CD8-positive, alpha-beta memory T cell (primary cell): Measurements from ENCODE around the gene SLIRP. TPM values are rescaled to one million over a fixed set of nuclear protein-coding genes. Genes with fewer than 3 reads are reported as not detected.
A peak's percentile ranks its signal among the peaks of the same experiment; 100 is the strongest.

Experiments used
- CTCF ChIA-PET: fragments of 350-600 bp; sonication (Branson Sonifier 250); formaldehyde crosslinking; loops from one replicate; lab custom pipeline; 2021; ENCODE audit warnings: antibody characterized with exemption; lab: Charles Lee
- POLR2A ChIA-PET: fragments of 350-600 bp; sonication (Branson Sonifier 250); formaldehyde crosslinking; loops from one replicate; lab custom pipeline; 2021; ENCODE audit warnings: antibody characterized with exemption; lab: Charles Lee
- DNase-seq, 5 donors: peaks; one replicate each; pipeline versions ENCODE4 v3.0.0 to v3.0.0-alpha.2; 2020 to 2022; ENCODE audit warnings: mixed read lengths in 1 of 5
- H3K27ac ChIP-seq: one replicate; pipeline ENCODE4 v1.7.0; 2013; ENCODE audit warnings: low read depth, mild to moderate bottlenecking, low read length, moderate library complexity
- H3K27me3 ChIP-seq: 2 replicates; pipeline ENCODE4 v1.7.0; 2013; ENCODE audit warnings: low read length, mild to moderate bottlenecking; ENCODE audit not compliant: insufficient read depth, poor library complexity, severe bottlenecking
- H3K36me3 ChIP-seq: 2 replicates; pipeline ENCODE4 v1.7.0; 2013; ENCODE audit warnings: mild to moderate bottlenecking, low read length, moderate library complexity; ENCODE audit not compliant: insufficient read depth
- H3K4me1 ChIP-seq: 2 replicates; pipeline ENCODE4 v1.7.0; 2013; ENCODE audit warnings: mild to moderate bottlenecking, low read length, moderate library complexity; ENCODE audit not compliant: insufficient read depth
- H3K4me3 ChIP-seq: 2 replicates; pipeline ENCODE4 v1.7.0; 2013; ENCODE audit warnings: mild to moderate bottlenecking, low read length
- H3K9me3 ChIP-seq: 2 replicates; pipeline ENCODE4 v1.7.0; 2013; ENCODE audit warnings: mild to moderate bottlenecking, low read length
- H3K27ac Mint-ChIP-seq, 8 donors: one replicate each; pipeline ENCODE4 v1.8.0; 2020 to 2021; ENCODE audit warnings: mixed read lengths in 8 of 8, mild to moderate bottlenecking in 6 of 8, inconsistent platforms in 3 of 8, moderate library complexity in 3 of 8
- H3K27me3 Mint-ChIP-seq, 2 donors: one replicate each; pipeline ENCODE4 v1.8.0; 2020 to 2021; ENCODE audit warnings: mixed read lengths in 2 of 2, mild to moderate bottlenecking in 1 of 2, moderate library complexity in 1 of 2
- H3K36me3 Mint-ChIP-seq, 3 donors: one replicate each; pipeline ENCODE4 v1.8.0; 2020 to 2021; ENCODE audit warnings: mixed read lengths in 3 of 3, inconsistent platforms in 1 of 3, mild to moderate bottlenecking in 1 of 3
- H3K4me1 Mint-ChIP-seq, 3 donors: one replicate each; pipeline ENCODE4 v1.8.0; 2020 to 2021; ENCODE audit warnings: mixed read lengths in 3 of 3, inconsistent platforms in 1 of 3, mild to moderate bottlenecking in 1 of 3
- H3K4me3 Mint-ChIP-seq, 7 donors: one replicate each; pipeline ENCODE4 v1.8.0; 2020 to 2021; ENCODE audit warnings: mixed read lengths in 7 of 7, mild to moderate bottlenecking in 6 of 7, moderate library complexity in 4 of 7, inconsistent platforms in 2 of 7
- H3K9me3 Mint-ChIP-seq, 5 donors: one replicate each; pipeline ENCODE4 v1.8.0; 2020 to 2022; ENCODE audit warnings: mixed read lengths in 5 of 5, mild to moderate bottlenecking in 3 of 5, moderate library complexity in 2 of 5, inconsistent platforms in 1 of 5
- polyA plus RNA-seq: library from polyadenylated mRNA; unstranded; fragments of 300-500 nt; fragmentation: Illumina TruSeq; gene quantifications from one replicate; pipeline ENCODE4 v1.2.3, GENCODE V29; 2021
- total RNA-seq, 2 experiments: library from RNA; stranded (reverse); gene quantifications; one replicate each; pipeline ENCODE4 v1.2.3, GENCODE V29; 2021

The SLIRP gene
- total and polyA plus RNA-seq, 3 experiments from 2014 or later: 162 to 218 (median 166) TPM

DNA sequence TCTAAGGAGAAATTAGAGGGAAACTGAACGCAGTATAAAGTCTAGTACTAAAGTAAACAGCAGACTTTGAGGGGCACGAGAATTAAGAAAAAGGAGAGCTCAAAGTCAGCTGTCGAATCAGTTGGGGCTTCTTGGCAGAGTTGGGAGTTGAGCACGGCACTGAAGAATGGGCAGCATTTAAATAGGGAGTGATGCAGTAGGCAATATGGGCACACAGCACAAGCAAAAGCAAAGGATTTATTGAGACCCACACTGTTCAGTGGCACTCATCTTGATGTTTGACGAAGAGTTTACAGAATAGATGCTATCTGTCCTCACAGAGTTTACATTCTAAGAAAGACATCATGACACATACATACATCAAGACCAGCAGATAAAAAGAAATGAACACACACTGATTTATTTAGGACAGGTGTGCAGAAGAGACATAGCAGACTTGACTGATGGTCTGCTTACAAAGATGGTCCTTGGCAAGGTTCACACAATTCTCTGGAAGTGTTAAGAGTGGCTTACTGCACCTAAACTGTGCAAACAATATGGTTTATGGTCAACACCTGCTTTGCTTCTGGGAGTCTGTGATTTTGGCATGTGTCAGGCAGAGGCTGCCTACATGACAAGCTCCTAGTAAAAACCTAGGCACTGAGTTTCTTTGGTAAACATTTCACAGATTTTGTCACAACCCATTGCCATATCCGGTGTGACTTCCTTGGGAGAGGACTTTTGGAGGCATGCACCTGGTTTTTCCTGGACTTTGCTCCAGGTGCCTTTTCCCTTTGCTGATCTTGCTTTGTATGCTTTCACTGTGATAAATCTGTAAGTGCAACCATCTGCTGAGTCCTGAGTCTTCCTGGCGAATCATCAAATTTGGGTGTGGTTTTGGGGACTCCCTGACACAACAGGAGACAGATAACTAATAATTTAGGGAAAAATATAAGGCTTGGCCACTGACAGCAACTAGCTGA, 26.4 kb upstream of the SLIRP start:
- Mint-ChIP-seq H3K4me1 (peaks cover 0 to 7% (median 0%) of the 10 kb centered on the region in 3 donors), H3K27me3 (no peaks in the 10 kb centered on the region), H3K4me3 (no peak overlapping the region), H3K9me3 (no peaks in the 10 kb centered on the region), H3K27ac (peak overlapping the region in 2 of 8 donors; percentile 13 to 67), H3K36me3 (peaks cover 0 to 70% (median 20%) of the 10 kb centered on the region in 3 donors)
- Histone ChIP-seq H3K27me3 (no peaks in the 10 kb centered on the region), H3K4me3 (no peak overlapping the region), H3K27ac (no peak overlapping the region), H3K9me3 (no peaks in the 10 kb centered on the region), H3K36me3 (peaks cover 4% of the 10 kb centered on the region), H3K4me1 (no peaks in the 10 kb centered on the region)
- no peak for DNase-seq
- CTCF ChIA-PET: no interaction called here
- POLR2A ChIA-PET: no interaction called here

DNA sequence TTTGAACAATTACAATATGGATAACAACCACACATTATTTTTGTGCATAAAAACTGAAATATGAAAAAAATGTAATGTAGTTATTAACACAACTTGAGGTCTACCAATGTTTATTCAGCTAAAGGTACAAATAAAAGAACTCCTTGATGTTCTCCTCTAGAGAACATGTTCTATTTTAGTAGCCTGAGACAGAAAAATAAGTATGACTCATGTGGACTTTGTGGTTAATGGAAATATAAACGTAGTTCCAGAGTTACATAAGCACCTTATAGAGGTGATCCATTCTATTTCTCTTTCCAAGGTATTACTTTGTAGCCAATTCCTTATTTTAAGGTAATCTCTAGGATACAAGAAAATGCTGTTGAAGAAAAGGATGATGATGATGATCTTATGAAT, 25.7 kb upstream of the SLIRP start:
- DNase-seq: no peak
- H3K27ac Mint-ChIP-seq: peak overlapping the region in 1 of 8 donors; percentile 49
- H3K9me3 ChIP-seq: no peaks in the 10 kb centered on the region
- no peaks in the 10 kb centered on the region for H3K27me3 ChIP-seq
- H3K4me3 ChIP-seq: no peak overlapping the region
- ChIA-PET CTCF (no interaction called here), POLR2A (no interaction called here)
- peaks cover 0 to 7% (median 0%) of the 10 kb centered on the region in 3 donors for H3K4me1 Mint-ChIP-seq
- H3K27me3 Mint-ChIP-seq: no peaks in the 10 kb centered on the region
- H3K36me3 Mint-ChIP-seq: peaks cover 0 to 70% (median 23%) of the 10 kb centered on the region in 3 donors
- peaks cover 4% of the 10 kb centered on the region for H3K36me3 ChIP-seq
- H3K4me1 ChIP-seq: no peaks in the 10 kb centered on the region
- no peaks in the 10 kb centered on the region for H3K9me3 Mint-ChIP-seq
- H3K27ac ChIP-seq: no peak overlapping the region
- no peak overlapping the region for H3K4me3 Mint-ChIP-seq

DNA sequence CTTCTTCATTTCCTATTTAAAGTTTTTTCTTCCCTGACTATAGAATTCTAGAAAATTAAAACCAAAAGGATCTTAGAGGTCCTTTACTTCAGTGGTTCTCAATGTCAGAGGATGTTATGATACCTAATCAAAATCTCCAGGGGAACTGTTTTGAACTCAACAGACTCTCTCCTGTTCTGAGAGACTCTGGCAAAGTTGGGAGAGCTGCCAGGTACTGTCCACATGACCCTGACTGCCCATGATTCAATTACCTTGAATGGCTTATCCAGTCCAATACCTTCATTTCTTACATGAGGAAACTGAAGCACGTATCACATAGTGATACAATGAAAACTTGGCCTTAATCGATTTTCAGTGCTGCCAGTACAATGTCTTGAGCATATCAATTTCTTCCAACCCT, 16.6 kb upstream of the SLIRP start:
- H3K4me1 Mint-ChIP-seq: peaks cover 0 to 6% (median 2%) of the 10 kb centered on the region in 3 donors
- no peak overlapping the region for H3K27ac Mint-ChIP-seq
- H3K27me3 ChIP-seq: no peaks in the 10 kb centered on the region
- no peaks in the 10 kb centered on the region for H3K9me3 Mint-ChIP-seq
- no peak overlapping the region for H3K27ac ChIP-seq
- H3K9me3 ChIP-seq: no peaks in the 10 kb centered on the region
- CTCF ChIA-PET: interaction anchor here (1.2 kb wide), 1 partner anchor 121 kb away, joined by 3 read pairs; no protein-coding TSS in a partner anchor
- POLR2A ChIA-PET: no interaction called here
- no peaks in the 10 kb centered on the region for H3K27me3 Mint-ChIP-seq
- no peak for DNase-seq
- no peak overlapping the region for H3K4me3 Mint-ChIP-seq
- no peaks in the 10 kb centered on the region for H3K4me1 ChIP-seq
- H3K36me3 Mint-ChIP-seq: peaks cover 10 to 80% (median 35%) of the 10 kb centered on the region in 3 donors
- peaks cover 26% of the 10 kb centered on the region for H3K36me3 ChIP-seq
- no peak overlapping the region for H3K4me3 ChIP-seq

DNA sequence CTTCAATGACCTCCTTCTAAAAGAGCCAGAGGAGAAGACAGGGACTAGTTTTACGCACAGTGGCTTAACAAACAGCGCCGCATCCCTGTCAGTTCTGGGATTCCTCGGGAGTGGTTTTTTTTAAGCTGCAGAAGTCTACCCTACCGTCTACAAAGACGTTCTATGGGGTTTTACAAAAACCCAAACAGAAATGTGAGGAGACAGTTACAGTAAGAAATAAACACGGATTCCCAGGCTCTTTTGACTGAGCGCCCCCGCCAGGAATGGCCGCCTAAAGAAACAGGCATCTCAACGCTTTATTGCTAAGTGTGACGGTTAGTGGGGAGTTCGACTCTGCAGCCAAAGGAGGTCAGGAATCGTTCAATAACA, 564 bp upstream of the SLIRP start:
- no peaks in the 10 kb centered on the region for H3K27me3 Mint-ChIP-seq
- Histone ChIP-seq H3K27ac (peak overlapping the region; percentile 81), H3K4me3 (peak overlapping the region; percentile 97), H3K4me1 (peaks cover 29% of the 10 kb centered on the region), H3K9me3 (no peaks in the 10 kb centered on the region), H3K27me3 (no peaks in the 10 kb centered on the region), H3K36me3 (peaks cover 24% of the 10 kb centered on the region)
- no peaks in the 10 kb centered on the region for H3K9me3 Mint-ChIP-seq
- ChIA-PET POLR2A (interaction anchor here (1.7 kb wide), 1 partner anchor 53 kb away, joined by 4 read pairs; no protein-coding TSS in a partner anchor), CTCF (no interaction called here)
- H3K27ac Mint-ChIP-seq: peak overlapping the region; percentile 56 to 99 (median 95)
- DNase-seq: peak in 3 of 5 donors; percentile 2 to 47 (median 3)
- H3K4me1 Mint-ChIP-seq: peaks cover 44 to 48% (median 47%) of the 10 kb centered on the region in 3 donors
- peaks cover 0 to 55% (median 3%) of the 10 kb centered on the region in 3 donors for H3K36me3 Mint-ChIP-seq
- H3K4me3 Mint-ChIP-seq: peak overlapping the region; percentile 84 to 99 (median 93)

DNA sequence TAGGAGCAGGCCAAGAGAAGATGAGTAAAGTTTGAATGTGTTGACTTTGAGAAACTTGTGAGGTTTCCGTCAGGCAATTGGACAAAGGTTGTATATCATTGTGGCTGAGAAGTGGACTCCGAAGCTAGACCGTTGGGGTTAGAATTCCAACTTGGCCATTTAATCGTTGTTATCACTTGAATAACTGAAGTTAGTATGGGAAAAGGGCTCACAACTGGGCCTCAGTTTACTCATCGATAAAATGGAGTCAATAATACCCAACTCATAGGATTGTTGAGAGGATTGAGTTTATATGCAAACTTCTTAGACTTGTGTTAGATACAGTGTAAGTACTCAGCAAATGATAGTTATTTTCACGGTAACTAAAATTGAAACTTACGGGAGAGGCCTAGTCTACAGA, 846 bp downstream of the SLIRP start:
- ChIA-PET CTCF (no interaction called here), POLR2A (interaction anchor here (1.7 kb wide), 1 partner anchor 51 kb away, joined by 4 read pairs; no protein-coding TSS in a partner anchor)
- Mint-ChIP-seq H3K27ac (peak overlapping the region; percentile 56 to 99 (median 95)), H3K4me1 (peaks cover 50 to 59% (median 56%) of the 10 kb centered on the region in 3 donors), H3K36me3 (peaks cover 0 to 59% (median 3%) of the 10 kb centered on the region in 3 donors), H3K4me3 (peak overlapping the region; percentile 84 to 99 (median 93)), H3K9me3 (no peaks in the 10 kb centered on the region), H3K27me3 (no peaks in the 10 kb centered on the region)
- H3K9me3 ChIP-seq: no peaks in the 10 kb centered on the region
- peak overlapping the region; percentile 97 for H3K4me3 ChIP-seq
- peak overlapping the region; percentile 81 for H3K27ac ChIP-seq
- DNase-seq: no peak
- peaks cover 29% of the 10 kb centered on the region for H3K4me1 ChIP-seq
- H3K27me3 ChIP-seq: no peaks in the 10 kb centered on the region
- H3K36me3 ChIP-seq: peaks cover 21% of the 10 kb centered on the region

DNA sequence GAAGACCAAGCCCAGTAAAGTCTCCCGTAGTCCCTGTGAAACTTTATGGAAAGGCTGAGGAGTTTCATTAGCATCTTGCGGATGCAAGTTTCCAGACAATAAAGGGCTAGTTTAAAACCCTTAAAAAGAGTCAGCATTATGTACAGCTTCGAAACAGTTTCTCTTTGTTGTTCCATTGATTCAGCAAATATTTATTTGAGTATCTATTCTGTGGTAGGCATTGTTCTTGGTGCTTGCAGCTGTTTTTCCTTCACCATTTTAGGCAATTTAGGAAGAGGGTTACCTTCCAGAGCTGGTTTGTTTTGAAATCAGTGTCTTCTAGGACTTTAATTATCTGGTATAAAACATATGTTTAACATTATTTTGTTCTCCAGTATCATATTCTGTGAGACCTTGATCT, 1.5 kb downstream of the SLIRP start:
- peaks cover 0 to 56% (median 3%) of the 10 kb centered on the region in 3 donors for H3K36me3 Mint-ChIP-seq
- H3K27ac Mint-ChIP-seq: peak overlapping the region; percentile 33 to 97 (median 72)
- peaks cover 50 to 59% (median 56%) of the 10 kb centered on the region in 3 donors for H3K4me1 Mint-ChIP-seq
- no peaks in the 10 kb centered on the region for H3K27me3 ChIP-seq
- no peaks in the 10 kb centered on the region for H3K27me3 Mint-ChIP-seq
- H3K4me1 ChIP-seq: peaks cover 29% of the 10 kb centered on the region
- H3K27ac ChIP-seq: no peak overlapping the region
- H3K9me3 Mint-ChIP-seq: no peaks in the 10 kb centered on the region
- ChIA-PET POLR2A (no interaction called here), CTCF (no interaction called here)
- no peaks in the 10 kb centered on the region for H3K9me3 ChIP-seq
- peak overlapping the region; percentile 97 for H3K4me3 ChIP-seq
- H3K36me3 ChIP-seq: peaks cover 17% of the 10 kb centered on the region
- H3K4me3 Mint-ChIP-seq: peak overlapping the region; percentile 84 to 99 (median 93)
- no peak for DNase-seq

DNA sequence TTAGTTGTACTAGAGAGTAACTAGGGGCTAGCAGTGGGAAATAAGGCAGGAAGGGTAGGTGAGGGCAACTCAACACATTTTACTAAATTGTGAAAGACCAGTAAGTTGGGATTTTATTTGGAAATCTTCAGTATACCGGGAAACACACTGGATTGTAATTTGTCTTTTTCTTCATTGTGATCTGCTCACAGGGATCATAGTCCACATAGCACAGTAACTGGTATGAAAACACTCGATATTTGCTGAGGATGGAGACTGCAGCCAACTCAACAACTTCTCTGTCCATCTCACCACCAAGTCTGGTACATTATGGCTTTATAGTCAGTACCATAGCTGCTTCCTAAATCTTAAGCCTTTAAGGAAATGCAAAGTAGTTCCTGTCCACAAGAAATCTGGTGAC, 2.5 kb downstream of the SLIRP start:
- CTCF ChIA-PET: no interaction called here

DNA sequence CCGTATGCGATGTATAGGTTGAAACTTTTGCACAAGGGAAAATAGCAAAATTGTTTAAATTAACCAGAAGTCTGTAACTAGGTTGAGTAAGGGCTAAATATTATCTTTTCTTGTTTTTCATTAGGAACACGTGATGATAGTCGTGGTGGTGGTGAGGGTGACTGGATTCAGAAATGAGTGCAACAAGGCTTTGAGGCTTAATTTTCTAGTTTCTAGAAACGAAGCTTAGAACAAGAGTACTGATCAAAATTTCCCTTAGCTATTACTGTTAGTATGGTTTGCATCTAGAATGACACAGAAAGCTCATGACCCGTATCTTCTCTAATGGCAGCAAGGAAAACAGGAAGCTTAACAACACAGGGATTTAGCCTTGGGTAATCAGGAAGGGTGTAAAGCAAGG, 7.0 kb downstream of the SLIRP start:
- CTCF ChIA-PET: no interaction called here
- Mint-ChIP-seq H3K27me3 (no peaks in the 10 kb centered on the region), H3K36me3 (peaks cover 0 to 81% (median 16%) of the 10 kb centered on the region in 3 donors), H3K9me3 (no peaks in the 10 kb centered on the region), H3K4me1 (peaks cover 13 to 24% (median 23%) of the 10 kb centered on the region in 3 donors), H3K27ac (peak overlapping the region in 5 of 8 donors; percentile 18 to 86 (median 19)), H3K4me3 (no peak overlapping the region)
- H3K4me3 ChIP-seq: no peak overlapping the region
- DNase-seq: no peak
- no peak overlapping the region for H3K27ac ChIP-seq
- no peaks in the 10 kb centered on the region for H3K27me3 ChIP-seq
- POLR2A ChIA-PET: no interaction called here
- H3K36me3 ChIP-seq: peaks cover 53% of the 10 kb centered on the region
- H3K4me1 ChIP-seq: no peaks in the 10 kb centered on the region
- H3K9me3 ChIP-seq: no peaks in the 10 kb centered on the region

More for the DNA sequence above, 2.5 kb downstream of the SLIRP start:
- Mint-ChIP-seq H3K4me3 (peak overlapping the region in 5 of 7 donors; percentile 8 to 92 (median 25)), H3K27me3 (no peaks in the 10 kb centered on the region), H3K36me3 (peaks cover 0 to 59% (median 6%) of the 10 kb centered on the region in 3 donors), H3K27ac (peak overlapping the region in 6 of 8 donors; percentile 13 to 90 (median 68)), H3K9me3 (no peaks in the 10 kb centered on the region), H3K4me1 (peaks cover 47 to 62% (median 60%) of the 10 kb centered on the region in 3 donors)
- Histone ChIP-seq H3K4me3 (no peak overlapping the region), H3K9me3 (no peaks in the 10 kb centered on the region), H3K36me3 (peaks cover 22% of the 10 kb centered on the region), H3K4me1 (peaks cover 29% of the 10 kb centered on the region), H3K27ac (no peak overlapping the region), H3K27me3 (no peaks in the 10 kb centered on the region)
- POLR2A ChIA-PET: no interaction called here
- no peak for DNase-seq
